ENCODE data around the gene NCKAP5L. TPM values are rescaled to one million over a fixed set of nuclear protein-coding genes. Genes with fewer than 3 reads are reported as not detected.

The NCKAP5L gene
- total RNA-seq, 1 donor: 40.5 TPM

GRCh38 chr12:49796155-49796554 lies 32.1 kb downstream of the NCKAP5L start:
- H2AFZ ChIP-seq (ENCODE audit: low read length): no peak overlapping the region
- H3K4me2 ChIP-seq (ENCODE audit: insufficient read depth, low read length): no peak overlapping the region
- H3K36me3 ChIP-seq (ENCODE audit: insufficient read depth, low read length): peaks cover 38% of the 10 kb centered on the region
- H3K4me3 ChIP-seq (ENCODE audit: insufficient read depth, low read length): no peak overlapping the region
- no peaks in the 10 kb centered on the region for H3K27me3 ChIP-seq (ENCODE audit: insufficient read depth, low read length)
- no peaks in the 10 kb centered on the region for H3K9me3 ChIP-seq (ENCODE audit: low read depth, low read length)
- DNase-seq (ENCODE audit: insufficient read length, low spot score, missing footprints): no peak
- peaks cover 11% of the 10 kb centered on the region for H4K20me1 ChIP-seq (ENCODE audit: insufficient read depth, low read length)
- H3K79me2 ChIP-seq (ENCODE audit: insufficient read depth, low read length): no peaks in the 10 kb centered on the region
- no peak overlapping the region for H3K27ac ChIP-seq (ENCODE audit: low read depth, low read length)
- no peaks in the 10 kb centered on the region for H3K4me1 ChIP-seq (ENCODE audit: insufficient read depth, low read length)
- no peak for TF ChIP-seq CTCF (IDR thresholded peaks at IDR 0.05; ENCODE audit: extremely low read depth, low read depth, low read length)

- no peak overlapping the region for H3K27ac ChIP-seq (ENCODE audit: low read depth, low read length)
- TF ChIP-seq CTCF (IDR thresholded peaks at IDR 0.05; ENCODE audit: extremely low read depth, low read depth, low read length): no peak
- H3K4me2 ChIP-seq (ENCODE audit: insufficient read depth, low read length): no peak overlapping the region
- DNase-seq (ENCODE audit: insufficient read length, low spot score, missing footprints): peak; percentile 60
- no peak overlapping the region for H2AFZ ChIP-seq (ENCODE audit: low read length)
- no peak overlapping the region for H3K4me3 ChIP-seq (ENCODE audit: insufficient read depth, low read length)
- peaks cover 34% of the 10 kb centered on the region for H3K36me3 ChIP-seq (ENCODE audit: insufficient read depth, low read length)
- H3K4me1 ChIP-seq (ENCODE audit: insufficient read depth, low read length): no peaks in the 10 kb centered on the region
- no peaks in the 10 kb centered on the region for H3K79me2 ChIP-seq (ENCODE audit: insufficient read depth, low read length)
- H4K20me1 ChIP-seq (ENCODE audit: insufficient read depth, low read length): peaks cover 11% of the 10 kb centered on the region
- H3K27me3 ChIP-seq (ENCODE audit: insufficient read depth, low read length): no peaks in the 10 kb centered on the region
- H3K9me3 ChIP-seq (ENCODE audit: low read depth, low read length): no peaks in the 10 kb centered on the region
Measured at GRCh38 chr12:49795654-49796105, 32.5 kb downstream of the NCKAP5L start.

DNA sequence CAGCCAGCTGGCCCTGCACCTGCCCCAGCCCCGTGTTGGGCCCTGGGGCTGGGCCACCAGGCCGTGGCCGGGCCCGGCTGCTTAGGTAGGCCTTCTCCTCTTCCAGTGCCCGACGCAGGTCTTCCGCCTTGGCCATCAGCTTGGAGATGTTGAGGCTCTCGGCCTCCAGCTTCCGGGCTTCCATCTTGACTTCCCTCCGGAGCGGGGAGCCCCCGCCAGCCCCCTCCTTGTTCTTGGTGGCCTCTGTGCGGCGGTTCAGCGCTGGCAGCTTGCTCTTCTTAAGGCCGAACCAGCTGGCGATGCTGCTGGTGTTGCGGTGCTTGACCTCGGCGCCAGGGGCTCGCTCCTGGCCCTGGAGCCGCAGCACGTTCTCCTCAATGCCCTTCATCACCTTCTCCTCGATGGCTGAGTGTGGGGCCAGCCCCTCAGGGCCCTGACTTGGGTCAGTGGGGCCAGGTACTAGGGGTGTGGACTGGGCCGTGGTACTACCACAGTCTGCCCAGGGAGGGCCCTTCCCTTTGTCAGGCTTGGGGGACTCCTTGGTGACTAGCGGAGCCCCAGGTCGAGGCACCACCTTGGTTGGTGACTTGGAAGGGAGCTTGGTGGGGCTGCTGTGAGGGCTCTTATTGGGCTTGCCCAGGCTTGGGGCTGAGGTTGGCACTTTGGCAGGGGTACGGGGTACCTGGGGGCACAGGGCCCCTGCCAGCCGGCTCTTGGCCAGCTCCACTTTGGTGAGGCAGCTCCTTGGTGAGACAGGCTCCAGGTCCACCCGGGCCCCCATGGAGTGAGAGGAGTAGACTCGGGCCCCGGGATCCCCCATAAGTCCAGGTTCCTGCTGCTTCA lies 33.2 kb downstream of the NCKAP5L start:
- H3K4me2 ChIP-seq (ENCODE audit: insufficient read depth, low read length): no peak overlapping the region
- H3K4me3 ChIP-seq (ENCODE audit: insufficient read depth, low read length): no peak overlapping the region
- no peaks in the 10 kb centered on the region for H3K79me2 ChIP-seq (ENCODE audit: insufficient read depth, low read length)
- no peaks in the 10 kb centered on the region for H3K4me1 ChIP-seq (ENCODE audit: insufficient read depth, low read length)
- no peaks in the 10 kb centered on the region for H3K27me3 ChIP-seq (ENCODE audit: insufficient read depth, low read length)
- peaks cover 34% of the 10 kb centered on the region for H3K36me3 ChIP-seq (ENCODE audit: insufficient read depth, low read length)
- H3K9me3 ChIP-seq (ENCODE audit: low read depth, low read length): no peaks in the 10 kb centered on the region
- no peak overlapping the region for H2AFZ ChIP-seq (ENCODE audit: low read length)
- DNase-seq (ENCODE audit: insufficient read length, low spot score, missing footprints): peak; percentile 52
- H3K27ac ChIP-seq (ENCODE audit: low read depth, low read length): no peak overlapping the region
- peaks cover 5% of the 10 kb centered on the region for H4K20me1 ChIP-seq (ENCODE audit: insufficient read depth, low read length)
- TF ChIP-seq CTCF (IDR thresholded peaks at IDR 0.05; ENCODE audit: extremely low read depth, low read depth, low read length): no peak

DNA sequence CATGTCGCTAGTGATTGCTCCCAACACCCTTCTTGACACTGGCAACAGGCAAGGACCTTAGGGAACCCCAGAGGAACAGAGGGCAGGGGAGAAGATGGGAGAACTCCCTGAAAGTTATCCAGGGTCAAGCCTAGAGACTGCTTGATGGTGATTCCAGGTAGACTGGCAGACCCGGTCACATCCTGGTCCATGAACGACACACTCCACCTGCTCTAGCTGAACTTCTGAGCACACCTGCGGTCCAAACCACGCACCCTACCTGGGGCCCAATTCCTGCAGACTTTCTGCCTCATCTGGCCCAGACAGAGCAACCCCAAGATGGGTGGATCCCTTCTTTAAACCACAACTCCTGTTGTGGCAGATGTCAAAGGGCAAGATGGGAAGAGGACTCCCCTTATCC lies 34.2 kb downstream of the NCKAP5L start:
- Histone ChIP-seq H3K27ac (ENCODE audit: low read depth, low read length) (no peak overlapping the region), H2AFZ (ENCODE audit: low read length) (no peak overlapping the region), H3K36me3 (ENCODE audit: insufficient read depth, low read length) (peaks cover 37% of the 10 kb centered on the region), H3K4me2 (ENCODE audit: insufficient read depth, low read length) (no peak overlapping the region), H3K27me3 (ENCODE audit: insufficient read depth, low read length) (no peaks in the 10 kb centered on the region), H4K20me1 (ENCODE audit: insufficient read depth, low read length) (no peaks in the 10 kb centered on the region), H3K9me3 (ENCODE audit: low read depth, low read length) (no peaks in the 10 kb centered on the region), H3K4me1 (ENCODE audit: insufficient read depth, low read length) (no peaks in the 10 kb centered on the region), H3K4me3 (ENCODE audit: insufficient read depth, low read length) (no peak overlapping the region), H3K79me2 (ENCODE audit: insufficient read depth, low read length) (no peaks in the 10 kb centered on the region)
- no peak for TF ChIP-seq CTCF (IDR thresholded peaks at IDR 0.05; ENCODE audit: extremely low read depth, low read depth, low read length)
- DNase-seq (ENCODE audit: insufficient read length, low spot score, missing footprints): no peak

Measured in osteoblast (primary cell).